Measurements from ENCODE around the gene LRMDA. TPM values are rescaled to one million over a fixed set of nuclear protein-coding genes. Genes with fewer than 3 reads are reported as not detected.

LRMDA gene
- total RNA-seq, 1 donor from 2014 or later, result 0.96 TPM

- Histone ChIP-seq H3K4me3 (no peak overlapping the region), H3K9me3 (no peaks in the 10 kb centered on the region), H3K36me3 (no peaks in the 10 kb centered on the region), H3K4me1 (peaks cover 0 to 10% of the 10 kb centered on the region in 2 donors), H3K27me3 (no peaks in the 10 kb centered on the region), H3K27ac (no peak overlapping the region)
- TF ChIP-seq, protein P1, sequence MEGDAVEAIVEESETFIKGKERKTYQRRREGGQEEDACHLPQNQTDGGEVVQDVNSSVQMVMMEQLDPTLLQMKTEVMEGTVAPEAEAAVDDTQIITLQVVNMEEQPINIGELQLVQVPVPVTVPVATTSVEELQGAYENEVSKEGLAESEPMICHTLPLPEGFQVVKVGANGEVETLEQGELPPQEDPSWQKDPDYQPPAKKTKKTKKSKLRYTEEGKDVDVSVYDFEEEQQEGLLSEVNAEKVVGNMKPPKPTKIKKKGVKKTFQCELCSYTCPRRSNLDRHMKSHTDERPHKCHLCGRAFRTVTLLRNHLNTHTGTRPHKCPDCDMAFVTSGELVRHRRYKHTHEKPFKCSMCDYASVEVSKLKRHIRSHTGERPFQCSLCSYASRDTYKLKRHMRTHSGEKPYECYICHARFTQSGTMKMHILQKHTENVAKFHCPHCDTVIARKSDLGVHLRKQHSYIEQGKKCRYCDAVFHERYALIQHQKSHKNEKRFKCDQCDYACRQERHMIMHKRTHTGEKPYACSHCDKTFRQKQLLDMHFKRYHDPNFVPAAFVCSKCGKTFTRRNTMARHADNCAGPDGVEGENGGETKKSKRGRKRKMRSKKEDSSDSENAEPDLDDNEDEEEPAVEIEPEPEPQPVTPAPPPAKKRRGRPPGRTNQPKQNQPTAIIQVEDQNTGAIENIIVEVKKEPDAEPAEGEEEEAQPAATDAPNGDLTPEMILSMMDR (IDR thresholded peaks at IDR 0.05), result no peak
- intact Hi-C loops (cut with DNase I), result no loop called here
- no peak for DNase-seq (ENCODE audit: low spot score in 2 of 2)
These were observed 38.7 kb upstream of the LRMDA start for GRCh38 chr10:75392744-75393143.

DNA sequence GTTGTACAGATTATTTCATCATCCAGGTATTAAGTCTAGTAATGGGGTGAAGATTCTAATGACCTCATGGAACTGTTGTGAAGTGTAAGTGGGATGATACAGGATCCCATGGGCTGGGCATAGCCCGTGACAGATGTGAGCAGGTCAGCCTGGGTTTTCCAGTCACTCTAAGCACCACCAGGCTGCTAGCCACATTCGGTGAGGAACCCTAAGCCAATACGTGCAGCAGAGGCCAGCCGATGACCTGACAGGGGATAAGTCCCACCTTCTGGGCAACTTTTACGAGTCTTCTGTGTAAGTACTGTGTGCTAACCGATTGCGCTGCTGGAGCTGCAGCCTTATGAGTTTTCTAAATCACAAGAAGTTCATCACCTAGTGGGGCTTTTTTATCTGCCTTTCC lies 37.2 kb upstream of the LRMDA start:
- TF ChIP-seq, protein P1 (IDR thresholded peaks at IDR 0.05), result no peak
- Histone ChIP-seq H3K4me1 (peaks cover 0 to 14% of the 10 kb centered on the region in 2 donors), H3K27me3 (no peaks in the 10 kb centered on the region), H3K4me3 (no peak overlapping the region), H3K9me3 (no peaks in the 10 kb centered on the region), H3K36me3 (peaks cover 7 to 8% of the 10 kb centered on the region in 2 donors), H3K27ac (no peak overlapping the region)
- intact Hi-C loops (cut with DNase I), result no loop called here
- DNase-seq (ENCODE audit: low spot score in 2 of 2), result no peak

GRCh38 chr10:75395066-75395931 lies 36.1 kb upstream of the LRMDA start:
- H3K27ac ChIP-seq, result peak overlapping the region; percentile 97 to 98
- H3K4me3 ChIP-seq, result peak overlapping the region; percentile 89 to 95
- TF ChIP-seq, protein P1 (IDR thresholded peaks at IDR 0.05), result peak; percentile 72 to 76 (median 74)
- no peaks in the 10 kb centered on the region for H3K27me3 ChIP-seq
- H3K4me1 ChIP-seq, result peaks cover 0 to 19% of the 10 kb centered on the region in 2 donors
- DNase-seq (ENCODE audit: low spot score in 2 of 2), result peak in 1 of 2 donors; percentile 68
- peaks cover 10 to 11% of the 10 kb centered on the region in 2 donors for H3K36me3 ChIP-seq
- intact Hi-C loops (cut with DNase I), result loop anchor here (5.0 kb wide), 1 partner anchor 532 kb away; no protein-coding TSS in a partner anchor
- no peaks in the 10 kb centered on the region for H3K9me3 ChIP-seq

- TF ChIP-seq, protein P1 (IDR thresholded peaks at IDR 0.05), result no peak
- Histone ChIP-seq H3K36me3 (peaks cover 10 to 11% of the 10 kb centered on the region in 2 donors), H3K4me3 (peak overlapping the region; percentile 89 to 95), H3K27ac (peak overlapping the region; percentile 97 to 98), H3K27me3 (no peaks in the 10 kb centered on the region), H3K9me3 (no peaks in the 10 kb centered on the region), H3K4me1 (peaks cover 0 to 19% of the 10 kb centered on the region in 2 donors)
- DNase-seq (ENCODE audit: low spot score in 2 of 2), result peak in 1 of 2 donors; percentile 66
- intact Hi-C loops (cut with DNase I), result loop anchor here (5.0 kb wide), 1 partner anchor 531 kb away; no protein-coding TSS in a partner anchor
These were observed 35.3 kb upstream of the LRMDA start for GRCh38 chr10:75395932-75396630.

DNA sequence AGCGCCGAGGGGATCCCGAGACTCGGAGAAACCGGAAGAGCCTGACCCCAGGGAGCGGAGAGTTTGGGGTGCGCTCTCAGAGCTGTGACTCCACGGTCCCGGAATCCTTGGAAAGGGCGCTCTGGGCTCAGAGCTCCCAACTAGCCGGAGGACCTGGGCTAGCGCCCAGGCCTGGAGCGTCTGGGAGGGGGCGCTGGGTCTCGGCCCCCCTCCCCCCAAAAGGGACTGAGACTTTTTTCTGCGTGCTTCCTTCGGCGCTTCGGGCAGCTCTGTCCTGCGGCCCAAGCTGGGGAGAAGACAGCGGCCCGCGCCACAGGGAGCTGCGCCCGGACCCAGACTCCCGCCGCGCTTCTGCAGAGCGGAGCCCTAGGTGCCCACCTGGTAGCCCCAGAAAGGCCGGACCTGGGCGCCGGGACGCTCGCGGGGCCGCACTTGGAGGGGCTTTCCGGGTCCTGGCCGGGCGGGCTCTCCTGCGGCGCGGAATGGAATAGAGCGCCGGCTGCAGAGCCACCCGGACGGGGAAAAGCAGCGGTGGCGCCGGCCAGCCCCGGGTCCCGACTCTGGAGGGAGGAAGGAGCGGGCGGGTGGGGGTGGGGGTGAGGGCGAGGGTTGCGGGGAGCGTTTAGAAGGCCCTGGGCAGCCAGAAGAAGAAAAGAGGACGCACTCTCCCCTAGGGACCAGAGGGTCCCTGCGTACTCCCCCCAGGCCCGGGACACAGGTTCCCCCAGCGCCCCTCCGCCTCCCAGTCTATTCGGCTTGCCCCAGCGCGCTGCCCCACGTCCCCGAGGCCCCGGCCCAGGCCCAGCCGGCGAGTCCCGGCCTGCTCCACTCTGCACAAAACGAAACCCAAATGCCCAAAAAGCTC lies 34.6 kb upstream of the LRMDA start:
- peak overlapping the region; percentile 89 to 95 for H3K4me3 ChIP-seq
- H3K27ac ChIP-seq, result peak overlapping the region; percentile 97 to 98
- peaks cover 10 to 11% of the 10 kb centered on the region in 2 donors for H3K36me3 ChIP-seq
- TF ChIP-seq, protein P1 (IDR thresholded peaks at IDR 0.05), result no peak
- peaks cover 0 to 19% of the 10 kb centered on the region in 2 donors for H3K4me1 ChIP-seq
- DNase-seq (ENCODE audit: low spot score in 2 of 2), result no peak
- intact Hi-C loops (cut with DNase I), result loop anchor here (5.0 kb wide), 1 partner anchor 530 kb away; no protein-coding TSS in a partner anchor
- H3K27me3 ChIP-seq, result no peaks in the 10 kb centered on the region
- no peaks in the 10 kb centered on the region for H3K9me3 ChIP-seq

All from ascending aorta (tissue), 2 donors.